GM20431 (cell line): ENCODE results near the gene LRRC47.

Experiments used
- in situ Hi-C: fragments of 300-500 bp; cut with MseI, MboI; formaldehyde crosslinking; loops from one replicate; pipeline ENCODE4 v1.15.0; 2020; ENCODE audit warnings: low sequenced_read_pairs; ENCODE audit not compliant: unreplicated experiment

LRRC47 gene

GRCh38 chr1:3774276-3774945 is 21.9 kb downstream of the LRRC47 start:
- in situ Hi-C loops, result no loop called here

GRCh38 chr1:3773572-3774275 is 22.6 kb downstream of the LRRC47 start:
- in situ Hi-C loops, result no loop called here

GRCh38 chr1:3772715-3773571 is 23.4 kb downstream of the LRRC47 start, which contains the start of gene SMIM1:
Gene SMIM1 (plus strand): TSS chr1:3772749. CDS start chr1:3775374, 2,625 bp downstream.
- in situ Hi-C loops, result no loop called here

GRCh38 chr1:3772027-3772714 is 24.1 kb downstream of the LRRC47 start:
- in situ Hi-C loops, result no loop called here

- in situ Hi-C loops, result no loop called here
Measured at GRCh38 chr1:3771108-3772026, 24.9 kb downstream of the LRRC47 start.

- in situ Hi-C loops, result no loop called here
Measured at GRCh38 chr1:3770047-3770765, 26.1 kb downstream of the LRRC47 start.

GRCh38 chr1:3768811-3769390 is 27.4 kb downstream of the LRRC47 start:
- in situ Hi-C loops, result no loop called here

GRCh38 chr1:3767328-3767925 is 28.9 kb downstream of the LRRC47 start:
- in situ Hi-C loops, result no loop called here

GRCh38 chr1:3763351-3764125 is 32.8 kb downstream of the LRRC47 start:
- in situ Hi-C loops, result no loop called here

GRCh38 chr1:3762873-3763228 is 33.4 kb downstream of the LRRC47 start:
- in situ Hi-C loops, result no loop called here

- in situ Hi-C loops, result no loop called here
Measured at GRCh38 chr1:3762151-3762872, 34.0 kb downstream of the LRRC47 start.

- in situ Hi-C loops, result no loop called here
Measured at GRCh38 chr1:3761296-3762010, 34.8 kb downstream of the LRRC47 start.

- in situ Hi-C loops, result no loop called here
Measured at GRCh38 chr1:3759796-3760195, 36.5 kb downstream of the LRRC47 start.

GRCh38 chr1:3759164-3759563 is 37.1 kb downstream of the LRRC47 start:
- in situ Hi-C loops, result no loop called here

GRCh38 chr1:3756394-3756793 is 39.9 kb downstream of the LRRC47 start:
- in situ Hi-C loops, result no loop called here
